Esophagus muscularis mucosa (tissue), 4 donors: ENCODE results near the gene MOGAT1. TPM values are rescaled to one million over a fixed set of nuclear protein-coding genes. Genes with fewer than 3 reads are reported as not detected.

Source experiments
- DNase-seq: peaks from one replicate; pipeline ENCODE4 v3.0.0-alpha.2; 2017; ENCODE audit errors: extremely low spot score
- H3K27ac ChIP-seq, 4 donors: fragments of 200-600 bp; sonication (generic); replicated peaks in 1 of 4; 1 replicate in 3 of 4; 2 replicates in 1 of 4; pipeline ENCODE4 v1.5.1; 2016 to 2019; ENCODE audit warnings: mild to moderate bottlenecking in 1 of 4
- H3K27me3 ChIP-seq, 4 donors: fragments of 200-600 bp; sonication (generic); one replicate each; pipeline versions ENCODE4 v1.5.1 to v1.6.0; 2016 to 2019
- H3K36me3 ChIP-seq, 4 donors: fragments of 200-600 bp; sonication (generic); one replicate each; pipeline ENCODE4 v1.5.1; 2016 to 2019
- H3K4me1 ChIP-seq, 4 donors: fragments of 200-600 bp; sonication (generic); one replicate each; pipeline ENCODE4 v1.5.1; 2016 to 2019
- H3K4me3 ChIP-seq, 4 donors: fragments of 200-600 bp; sonication (generic); 1 replicate in 2 of 4; 2 replicates in 2 of 4; pipeline ENCODE4 v1.5.1; 2016 to 2019; ENCODE audit warnings: mild to moderate bottlenecking in 4 of 4, moderate library complexity in 1 of 4
- H3K9me3 ChIP-seq, 4 donors: fragments of 200-600 bp; sonication (generic); 1 replicate in 3 of 4; 2 replicates in 1 of 4; pipeline ENCODE4 v1.5.1; 2016 to 2019
- CTCF ChIP-seq, 3 experiments: fragments of 200-600 bp in 2 of 3; fragments of 450-650 bp in 1 of 3; sonication (generic) in 2 of 3; IDR thresholded peaks; one replicate each; pipeline ENCODE4 v1.5.1; 2017 to 2019; ENCODE audit warnings: antibody characterized with exemption in 3 of 3, mild to moderate bottlenecking in 2 of 3, moderate library complexity in 1 of 3
- EP300 ChIP-seq: sonication (generic); formaldehyde crosslinking; IDR thresholded peaks from one replicate; pipeline ENCODE4 v1.6.1; 2017; ENCODE audit warnings: antibody characterized with exemption
- POLR2A ChIP-seq: fragments of 450-650 bp; IDR thresholded peaks from one replicate; pipeline ENCODE4 v1.6.1; 2017; ENCODE audit warnings: antibody characterized with exemption, moderate library complexity, mild to moderate bottlenecking, low read depth
- POLR2AphosphoS5 ChIP-seq, 2 donors: sonication (generic); formaldehyde crosslinking; IDR thresholded peaks; one replicate each; pipeline ENCODE4 v1.6.1; 2017; ENCODE audit warnings: antibody characterized with exemption in 2 of 2
- WGBS: methylation state at CpG from one replicate; pipeline ENCODE4 v1.1.5; 2018; 5-methylcytosine and 5-hydroxymethylcytosine counted together
- intact Hi-C: fragments of 100-400 bp; cut with DNase I; formaldehyde crosslinking; loops from one replicate; pipeline ENCODE4 v1.15.1; 2023
- total RNA-seq, 4 donors: library from RNA; depleted of rRNA; stranded (reverse); fragments of >200 nt; gene quantifications; one replicate each; pipeline versions ENCODE4 v1.1.0 to v1.2.1, GENCODE V29; 2016

Gene MOGAT1
- total RNA-seq, 4 donors from 2014 or later, result not detected

DNA sequence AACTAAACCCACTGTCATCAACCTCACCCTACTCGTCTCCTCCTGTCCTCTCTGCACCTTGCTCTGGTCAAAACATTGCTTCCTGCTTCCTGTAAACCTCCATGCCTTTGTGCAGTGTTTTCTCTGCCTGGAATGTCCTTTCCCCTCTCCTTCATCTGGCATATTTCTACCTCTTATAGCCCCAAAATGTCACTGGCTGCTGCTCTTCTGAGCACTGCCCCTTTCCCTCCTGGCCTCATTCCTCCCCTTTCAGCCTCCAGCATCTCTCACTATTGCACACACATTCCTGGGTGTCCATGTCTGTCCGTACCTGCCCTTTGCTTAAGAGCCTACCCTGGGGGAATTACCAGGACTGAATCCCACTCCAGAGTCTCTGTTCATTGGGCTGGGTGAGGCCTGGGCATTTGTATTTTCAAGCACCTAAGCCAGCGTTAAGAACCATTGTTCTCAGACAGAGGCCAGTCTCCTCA, 84.9 kb downstream of the MOGAT1 start:
- WGBS, result 78% methylated on average over 3 of the region's 3 CpGs
- no peak for DNase-seq

DNA sequence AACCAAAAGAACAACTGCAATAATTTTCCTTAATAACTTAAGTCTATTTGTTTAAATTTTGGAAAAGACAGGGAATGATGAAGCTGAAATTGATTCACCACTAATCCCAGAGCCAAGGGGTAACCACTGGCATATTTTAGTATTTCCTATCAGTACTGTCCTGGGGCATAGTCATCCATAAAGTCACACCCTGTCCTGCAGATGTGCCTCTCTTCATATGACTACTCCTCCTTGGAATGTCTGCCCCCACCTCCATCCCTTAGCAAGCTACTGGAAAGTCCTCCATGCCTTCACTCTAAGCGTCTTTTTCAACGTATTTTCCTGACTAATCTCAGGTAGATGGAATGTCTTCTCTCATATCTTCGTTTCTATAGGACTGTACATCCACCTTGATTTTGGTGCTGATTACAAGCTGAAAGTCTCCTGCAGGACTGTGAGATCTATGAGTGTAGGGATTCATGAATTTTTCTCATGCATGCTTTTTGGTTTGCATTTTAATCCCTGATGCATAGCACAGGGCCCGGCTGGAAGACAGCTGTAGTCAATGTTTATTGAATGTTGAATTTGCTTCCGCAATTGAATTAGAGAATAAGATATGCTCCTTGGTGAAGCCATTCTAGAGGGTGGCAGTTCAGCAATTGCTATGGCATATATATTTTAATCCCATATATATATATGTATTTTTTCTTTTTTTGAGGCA, 85.6 kb downstream of the MOGAT1 start:
- no peaks in the 10 kb centered on the region for H3K9me3 ChIP-seq
- intact Hi-C loops, result no loop called here
- H3K4me1 ChIP-seq, result peaks cover 15 to 33% (median 23%) of the 10 kb centered on the region in 4 donors
- H3K27ac ChIP-seq, result no peak overlapping the region
- WGBS, result 63% methylated on average over 5 of the region's 5 CpGs
- H3K27me3 ChIP-seq, result no peaks in the 10 kb centered on the region
- TF ChIP-seq POLR2AphosphoS5 (IDR thresholded peaks at IDR 0.05) (no peak), POLR2A (no peak), CTCF (IDR thresholded peaks at IDR 0.05) (no peak), EP300 (no peak)
- no peak for DNase-seq
- no peak overlapping the region for H3K4me3 ChIP-seq
- H3K36me3 ChIP-seq, result no peaks in the 10 kb centered on the region

More for the DNA sequence above, 84.9 kb downstream of the MOGAT1 start:
- H3K36me3 ChIP-seq, result no peaks in the 10 kb centered on the region
- intact Hi-C loops, result no loop called here
- no peaks in the 10 kb centered on the region for H3K27me3 ChIP-seq
- no peaks in the 10 kb centered on the region for H3K9me3 ChIP-seq
- H3K27ac ChIP-seq, result no peak overlapping the region
- no peak overlapping the region for H3K4me3 ChIP-seq
- peaks cover 15 to 34% (median 23%) of the 10 kb centered on the region in 4 donors for H3K4me1 ChIP-seq
- no peak for TF ChIP-seq CTCF (IDR thresholded peaks at IDR 0.05)
- TF ChIP-seq EP300, result no peak
- TF ChIP-seq POLR2A, result no peak
- no peak for TF ChIP-seq POLR2AphosphoS5 (IDR thresholded peaks at IDR 0.05)

Other genes with a start within 250 kb of the MOGAT1 start
- gene SGPP2, start 247.1 kb upstream of the MOGAT1 start, total RNA-seq, result under 1 TPM; 0.32 to 0.83 (median 0.52) TPM
- 10 to 100 TPM; 11.9 to 14.4 (median 12.4) TPM for gene FARSB, start 15.6 kb upstream of the MOGAT1 start, total RNA-seq
- 10 to 100 TPM; 31.1 to 56.3 (median 52.5) TPM for gene ACSL3, start 189.4 kb downstream of the MOGAT1 start, total RNA-seq